ENCODE measurements around the gene ZNF385C.

The ZNF385C gene

GRCh38 chr17:42106009-42106408 lies 7.7 kb upstream of the ZNF385C start:
- no peak for DNase-seq

- no peak for DNase-seq
Observed at GRCh38 chr17:42104264-42104663, 6.0 kb upstream of the ZNF385C start.

GRCh38 chr17:42103221-42103954 lies 5.1 kb upstream of the ZNF385C start:
- DNase-seq = no peak

GRCh38 chr17:42101513-42102292 lies 3.4 kb upstream of the ZNF385C start:
- peak; percentile 70 for DNase-seq

- DNase-seq = no peak
Observed at GRCh38 chr17:42098730-42099399, 592 bp upstream of the ZNF385C start.

GRCh38 chr17:42096360-42097111 lies 1.7 kb downstream of the ZNF385C start:
- no peak for DNase-seq

DNA sequence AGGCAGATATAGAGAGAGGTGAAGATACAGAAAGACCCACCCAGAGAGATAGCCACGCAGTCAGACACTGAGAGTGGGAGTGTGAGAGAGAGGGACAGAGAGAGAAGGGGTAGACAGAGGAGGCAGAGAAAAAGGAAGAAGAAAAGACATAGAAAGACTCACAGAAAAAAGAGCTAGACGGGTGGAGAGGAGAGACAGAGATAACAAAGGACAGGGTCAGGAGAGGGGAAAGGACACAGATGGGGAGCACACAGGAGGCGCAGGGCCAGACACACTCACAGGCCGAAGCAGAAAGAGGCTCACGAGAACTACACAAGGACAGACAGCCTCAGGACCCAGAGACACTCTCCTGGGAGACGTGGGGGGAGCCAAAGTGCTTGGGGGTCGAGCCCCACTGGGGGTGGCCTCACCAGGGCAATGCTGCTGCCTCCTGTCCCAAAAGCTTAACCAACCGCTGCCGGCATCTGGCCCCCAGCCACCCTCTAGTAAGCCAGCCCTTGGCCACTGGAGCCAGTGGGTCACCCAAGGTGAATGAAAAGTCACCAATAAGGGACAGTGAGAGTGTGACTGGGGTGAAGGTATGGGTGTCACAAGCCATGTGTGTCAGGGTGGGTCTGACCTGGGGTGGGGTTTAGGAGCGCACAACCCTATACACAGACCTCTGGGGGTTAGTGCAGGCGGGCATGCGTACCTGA lies 3.8 kb downstream of the ZNF385C start:
- no peak for DNase-seq

- DNase-seq = no peak
Observed at GRCh38 chr17:42092939-42093338, 5.3 kb downstream of the ZNF385C start.

DNA sequence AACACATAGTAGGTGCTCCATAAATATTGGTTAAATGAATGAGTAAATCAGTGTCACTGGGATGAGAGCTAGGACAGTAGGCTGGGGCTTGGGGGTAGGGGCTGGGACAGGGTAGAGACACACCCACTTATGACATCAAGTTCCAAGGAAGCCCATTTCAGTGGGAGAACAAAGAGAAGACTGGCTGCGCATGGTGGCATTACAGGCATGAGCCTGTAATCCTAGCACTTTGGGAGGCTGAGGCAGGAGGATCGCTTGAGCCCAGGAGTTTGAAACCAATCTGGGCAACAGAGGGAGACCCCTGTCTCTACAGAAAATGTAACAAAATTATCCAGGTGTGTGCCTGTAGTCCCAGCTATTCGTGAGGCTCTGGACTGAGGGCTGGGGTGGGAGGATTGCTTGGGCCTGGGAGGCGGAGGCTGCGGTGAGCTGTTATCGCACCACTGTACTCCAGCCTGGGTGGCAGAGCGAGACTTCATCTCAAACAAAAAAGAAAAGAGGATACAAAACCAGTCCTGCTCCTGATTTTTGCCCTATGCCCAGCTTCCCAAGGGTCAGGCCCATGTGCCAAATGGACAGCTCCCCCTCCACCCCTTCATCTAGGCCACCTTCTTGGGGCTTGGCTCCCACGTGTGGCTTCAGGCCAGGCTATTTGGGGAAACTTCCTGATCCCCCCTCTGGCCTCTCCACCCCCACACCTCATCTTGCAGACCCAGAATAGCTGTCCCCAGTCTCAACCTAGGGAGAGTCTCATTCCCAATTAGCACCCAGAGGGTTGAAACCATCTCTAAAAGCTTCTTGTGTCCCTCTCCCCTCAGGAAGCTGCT lies 7.1 kb downstream of the ZNF385C start:
- no peak for DNase-seq

DNA sequence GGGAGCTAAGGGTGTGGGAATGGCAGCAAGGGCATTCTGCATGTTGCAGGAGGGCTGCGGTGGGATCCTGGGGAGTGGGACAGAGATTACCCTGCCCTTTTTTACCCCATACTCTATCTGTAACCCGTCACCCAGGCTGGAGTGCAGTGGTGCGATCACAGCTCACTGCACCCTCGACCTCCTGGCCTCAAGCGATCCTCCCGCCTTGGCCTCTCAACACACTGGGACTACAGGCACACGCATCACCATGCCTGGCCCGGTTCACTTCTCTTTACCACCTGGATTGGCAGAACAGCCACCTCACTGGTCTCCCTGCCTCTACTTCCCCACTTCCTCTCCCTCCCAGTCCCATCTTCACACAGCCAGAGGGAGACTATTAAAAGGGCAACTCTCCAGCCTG lies 9.5 kb downstream of the ZNF385C start:
- DNase-seq = no peak

- DNase-seq = no peak
Observed at GRCh38 chr17:42087736-42088705, 10.3 kb downstream of the ZNF385C start.

DNA sequence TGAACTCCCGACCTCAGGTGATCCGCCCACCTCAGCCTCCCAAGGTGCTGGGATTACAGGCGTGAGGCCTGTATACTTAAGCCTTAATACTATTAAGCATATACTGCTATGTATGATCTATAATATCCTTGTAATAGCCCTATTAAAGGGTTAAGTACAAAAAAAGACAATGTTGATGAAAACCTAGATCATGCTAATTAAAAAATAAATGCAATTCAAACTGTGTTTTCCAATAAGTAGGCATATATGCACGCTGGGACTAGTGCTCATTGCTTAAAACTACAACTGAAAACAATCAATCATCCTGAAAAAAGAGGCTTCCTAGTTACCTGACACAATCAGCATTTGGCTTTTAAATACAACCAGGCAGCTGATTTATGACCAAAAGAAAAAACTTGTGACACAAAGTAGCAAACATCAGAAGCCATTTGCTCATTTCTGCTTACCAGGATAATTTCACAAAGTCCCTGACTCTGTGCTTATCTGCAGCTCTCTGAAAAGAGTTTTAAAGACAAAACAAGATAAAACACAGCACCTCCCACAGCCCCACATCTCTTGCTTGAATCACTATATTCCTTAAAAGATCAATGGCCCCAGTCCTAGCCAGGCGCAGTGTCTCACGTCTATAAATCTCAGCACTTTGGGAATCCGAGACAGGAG lies 11.1 kb downstream of the ZNF385C start:
- DNase-seq = no peak

DNA sequence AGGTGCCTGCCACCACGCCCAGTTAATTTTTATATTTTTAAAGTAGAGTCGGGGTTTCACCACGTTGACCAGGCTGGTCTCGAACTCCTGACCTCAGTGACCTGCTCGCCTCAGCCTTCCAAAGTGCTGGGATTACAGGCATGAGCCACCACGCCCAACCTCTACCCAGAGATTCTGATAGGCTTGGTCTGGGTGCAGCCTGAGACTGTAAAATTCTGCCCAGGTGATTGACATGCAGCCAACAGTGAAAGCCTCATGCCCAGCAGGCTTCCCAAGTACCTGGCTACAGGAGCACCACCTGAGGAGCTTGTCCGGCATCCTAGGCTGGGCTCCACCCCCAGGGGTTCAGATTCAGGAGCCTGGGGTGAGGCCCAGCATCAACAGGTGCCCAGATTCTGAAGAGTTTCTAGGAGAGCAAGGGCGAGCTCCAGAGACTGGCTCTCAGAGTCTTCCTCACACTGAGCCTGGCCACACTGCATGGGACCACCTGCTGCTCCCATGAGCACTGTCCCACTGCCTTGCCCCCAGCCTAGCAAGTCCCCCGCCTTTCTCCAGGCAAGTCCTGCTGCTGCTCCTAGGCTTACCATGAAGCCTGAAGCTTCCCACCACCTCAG lies 16.6 kb downstream of the ZNF385C start:
- DNase-seq = no peak

- no peak for DNase-seq
Observed at GRCh38 chr17:42079541-42079940, 18.7 kb downstream of the ZNF385C start.

- DNase-seq = no peak
Observed at GRCh38 chr17:42078396-42079043, 19.8 kb downstream of the ZNF385C start.

DNA sequence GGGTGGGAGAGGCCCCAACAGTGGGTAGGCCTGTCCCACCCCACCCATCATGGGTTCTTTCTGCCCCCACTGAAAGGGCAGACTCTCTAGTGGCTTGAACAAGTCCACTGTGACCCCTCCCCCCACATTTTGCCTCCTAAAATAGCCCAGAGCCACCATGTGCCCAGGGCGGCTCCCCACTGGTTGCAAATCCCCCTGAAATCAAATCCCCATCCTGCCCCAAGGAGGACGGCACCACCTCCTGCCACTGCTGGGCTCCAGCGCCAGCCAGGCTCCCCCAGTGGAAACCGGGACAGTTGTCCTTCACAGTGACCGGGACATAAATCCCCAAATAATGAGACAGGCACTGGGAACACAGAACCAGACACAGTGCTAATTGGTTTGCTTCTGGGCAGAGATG lies 20.5 kb downstream of the ZNF385C start:
- DNase-seq = no peak

DNA sequence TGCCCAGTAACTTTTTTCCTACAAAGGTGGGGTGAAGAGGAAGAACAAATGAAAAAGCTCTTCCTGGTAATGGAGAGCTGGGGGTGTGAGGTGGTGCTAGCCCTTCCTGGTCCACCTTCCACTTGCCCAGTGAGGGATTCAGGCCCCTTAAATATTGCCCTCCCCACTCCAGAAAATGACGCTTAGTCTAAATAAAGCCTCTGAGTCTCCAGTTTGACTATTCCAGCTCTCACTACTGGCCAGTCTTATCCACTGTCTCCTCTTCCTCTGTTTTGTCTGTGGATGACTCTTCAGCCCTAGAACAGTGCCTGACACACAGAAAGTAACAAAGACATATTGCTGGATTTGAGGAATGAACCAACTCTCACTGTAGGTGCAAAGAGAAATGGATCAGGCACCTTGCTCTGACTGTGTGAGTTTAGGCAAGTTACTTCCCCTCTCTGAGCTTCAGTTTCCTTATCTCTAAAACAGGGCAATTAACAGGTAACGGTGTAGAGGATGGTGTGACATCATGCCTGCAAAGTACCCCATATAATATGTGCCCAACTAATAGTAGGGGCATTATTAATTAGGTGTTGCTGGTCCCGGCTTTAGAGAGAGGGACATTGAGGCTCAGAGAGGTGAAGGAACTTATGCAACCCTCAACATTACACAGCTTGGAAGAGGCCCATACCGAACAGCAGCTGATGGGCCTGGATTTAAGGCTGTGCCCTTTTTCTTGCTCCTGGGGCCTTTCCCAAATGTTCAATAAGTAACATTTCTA lies 21.3 kb downstream of the ZNF385C start:
- no peak for DNase-seq

- no peak for DNase-seq
Observed at GRCh38 chr17:42075789-42076188, 22.5 kb downstream of the ZNF385C start.
